Fibroblast of the aortic adventitia (primary cell): ENCODE results near the gene PRDM16. TPM values are rescaled to one million over a fixed set of nuclear protein-coding genes. Genes with fewer than 3 reads are reported as not detected.

Experiments
- DNase-seq: peaks from one replicate; pipeline ENCODE4 v3.0.0-alpha.2; 2010; ENCODE audit warnings: low read depth
- H3K4me3 ChIP-seq: 2 replicates; pipeline ENCODE4 v1.5.1; 2011; ENCODE audit warnings: low read depth, mild to moderate bottlenecking, control low read depth, low read length, moderate library complexity
- total RNA-seq: library from RNA; depleted of rRNA; stranded (reverse); fragments of >200 nt; gene quantifications from 2 replicates; pipeline ENCODE4 v1.2.3, GENCODE V29; 2012; ENCODE audit warnings: low replicate concordance
- TF ChIP-seq, protein P1 (sequence below): IDR thresholded peaks from 2 replicates; pipeline ENCODE4 v1.5.1; 2011; ENCODE audit warnings: mild to moderate bottlenecking, low read length, control low read depth, inconsistent platforms; ENCODE audit not compliant: insufficient read depth

The PRDM16 gene
- total RNA-seq, 1 donor: 11.3 TPM

DNA sequence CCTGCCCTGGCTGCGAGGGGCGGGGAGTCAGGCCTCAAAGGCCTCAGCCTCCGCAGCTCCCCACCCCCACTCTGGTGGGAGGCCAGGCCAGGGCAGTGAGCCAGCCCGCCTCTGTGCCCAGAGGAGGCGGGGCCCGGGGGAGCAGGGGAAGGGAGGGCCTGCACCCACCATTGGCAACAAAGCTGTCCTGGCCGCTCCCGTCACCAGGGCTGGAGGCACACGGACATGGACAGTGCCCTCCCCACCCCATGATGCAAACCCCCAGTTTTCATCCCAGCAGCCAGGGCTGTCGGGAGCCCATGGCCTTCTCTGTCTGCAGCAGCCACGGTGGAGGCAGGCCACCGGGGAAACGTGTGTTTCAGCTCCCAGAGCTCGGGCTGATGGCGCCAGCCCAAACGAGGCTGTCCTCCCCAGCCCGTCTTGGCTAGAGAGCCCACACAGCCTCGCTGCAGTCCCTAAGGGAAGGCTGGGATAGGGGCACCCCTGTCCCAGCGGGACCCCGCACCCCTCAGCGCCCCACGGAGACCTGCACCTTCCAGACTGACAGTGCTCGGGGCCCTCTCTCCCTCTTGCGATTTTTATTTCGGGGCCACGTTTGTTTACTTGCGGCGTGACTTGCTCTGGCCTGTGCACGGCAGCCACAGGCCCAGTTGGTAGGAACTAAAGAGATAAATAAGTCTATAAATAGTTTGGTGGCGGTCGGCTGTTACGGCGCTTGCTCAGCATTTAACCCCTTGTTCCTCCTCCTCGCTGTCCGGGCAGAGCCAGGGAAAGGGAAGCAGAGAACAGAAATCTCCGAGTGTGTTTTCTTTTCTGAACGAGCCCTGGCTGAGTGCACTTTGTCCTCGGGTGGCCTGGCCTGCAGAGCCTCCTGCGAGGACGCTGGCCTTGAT is 101.8 kb downstream of the PRDM16 start:
- peak overlapping the region; percentile 28 for H3K4me3 ChIP-seq
- peak; percentile 52 for DNase-seq
- TF ChIP-seq, protein P1, sequence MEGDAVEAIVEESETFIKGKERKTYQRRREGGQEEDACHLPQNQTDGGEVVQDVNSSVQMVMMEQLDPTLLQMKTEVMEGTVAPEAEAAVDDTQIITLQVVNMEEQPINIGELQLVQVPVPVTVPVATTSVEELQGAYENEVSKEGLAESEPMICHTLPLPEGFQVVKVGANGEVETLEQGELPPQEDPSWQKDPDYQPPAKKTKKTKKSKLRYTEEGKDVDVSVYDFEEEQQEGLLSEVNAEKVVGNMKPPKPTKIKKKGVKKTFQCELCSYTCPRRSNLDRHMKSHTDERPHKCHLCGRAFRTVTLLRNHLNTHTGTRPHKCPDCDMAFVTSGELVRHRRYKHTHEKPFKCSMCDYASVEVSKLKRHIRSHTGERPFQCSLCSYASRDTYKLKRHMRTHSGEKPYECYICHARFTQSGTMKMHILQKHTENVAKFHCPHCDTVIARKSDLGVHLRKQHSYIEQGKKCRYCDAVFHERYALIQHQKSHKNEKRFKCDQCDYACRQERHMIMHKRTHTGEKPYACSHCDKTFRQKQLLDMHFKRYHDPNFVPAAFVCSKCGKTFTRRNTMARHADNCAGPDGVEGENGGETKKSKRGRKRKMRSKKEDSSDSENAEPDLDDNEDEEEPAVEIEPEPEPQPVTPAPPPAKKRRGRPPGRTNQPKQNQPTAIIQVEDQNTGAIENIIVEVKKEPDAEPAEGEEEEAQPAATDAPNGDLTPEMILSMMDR: no peak

DNA sequence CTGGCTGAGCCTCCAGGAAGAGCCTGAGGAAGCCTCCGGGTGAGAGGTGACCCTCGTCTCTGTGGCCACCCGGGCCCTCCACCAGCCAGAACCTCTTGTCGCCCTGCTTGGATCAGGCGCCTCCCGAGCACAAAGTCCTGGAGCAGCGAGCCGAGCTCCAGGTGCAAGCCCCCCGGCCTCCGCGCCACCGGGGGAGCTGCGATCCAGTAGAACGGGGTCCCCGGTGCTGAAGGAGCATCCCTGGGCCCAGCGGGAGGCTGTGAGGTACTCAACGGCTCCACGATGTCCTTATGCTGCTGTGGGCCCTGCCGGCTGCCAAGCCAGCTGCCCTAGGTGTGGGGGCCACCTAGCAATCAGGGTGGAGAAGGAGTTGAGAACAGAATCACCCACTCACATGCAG is 102.8 kb downstream of the PRDM16 start:
- TF ChIP-seq, protein P1: no peak
- H3K4me3 ChIP-seq: no peak overlapping the region

DNA sequence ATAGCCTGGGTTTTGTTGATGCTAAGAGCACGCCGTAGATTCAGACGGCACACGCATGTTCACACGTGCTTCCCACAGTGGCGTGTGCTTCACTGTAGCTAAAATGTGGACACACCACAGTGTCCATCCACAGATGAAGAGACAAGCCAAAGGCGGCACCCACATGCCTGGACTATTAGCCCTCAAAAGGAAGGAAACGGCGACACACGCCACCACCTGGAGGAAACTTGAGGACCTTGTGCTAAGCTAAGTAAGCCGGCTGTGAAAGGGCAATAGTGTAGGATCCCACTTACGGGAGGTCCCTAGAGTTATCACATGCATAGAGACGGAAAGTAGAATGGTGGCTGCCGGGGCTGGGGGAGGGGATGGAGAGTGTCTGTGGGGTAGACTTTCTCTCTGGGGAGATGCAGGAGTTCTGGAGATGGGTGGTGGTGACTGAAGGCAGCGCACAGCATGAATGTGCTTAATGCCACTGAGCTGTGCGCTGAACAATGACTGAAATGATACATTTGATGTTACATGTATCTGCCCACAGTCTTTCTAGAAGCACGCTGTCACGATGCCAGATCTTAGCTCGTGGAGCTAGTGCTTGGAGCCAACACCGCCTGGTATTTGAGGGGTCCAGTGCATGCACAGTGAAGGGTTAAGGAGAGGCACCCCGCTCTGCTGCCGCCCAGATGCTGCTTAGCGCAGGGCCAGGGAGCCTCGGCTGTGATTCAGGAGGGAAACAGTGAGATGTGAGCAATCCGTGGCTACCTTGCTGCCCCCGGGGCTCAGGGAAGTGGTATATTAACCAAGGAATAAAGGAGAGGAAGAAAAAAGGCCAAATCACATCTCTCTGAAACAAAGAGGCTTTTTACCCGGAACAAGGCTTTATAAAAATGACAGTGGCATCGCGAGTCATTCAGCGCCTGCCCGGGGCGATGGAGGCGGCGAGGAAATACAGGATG is 103.7 kb downstream of the PRDM16 start:
- TF ChIP-seq, protein P1: no peak
- DNase-seq: no peak
- H3K4me3 ChIP-seq: no peak overlapping the region

More for the DNA sequence above, 102.8 kb downstream of the PRDM16 start:
- no peak for DNase-seq

DNA sequence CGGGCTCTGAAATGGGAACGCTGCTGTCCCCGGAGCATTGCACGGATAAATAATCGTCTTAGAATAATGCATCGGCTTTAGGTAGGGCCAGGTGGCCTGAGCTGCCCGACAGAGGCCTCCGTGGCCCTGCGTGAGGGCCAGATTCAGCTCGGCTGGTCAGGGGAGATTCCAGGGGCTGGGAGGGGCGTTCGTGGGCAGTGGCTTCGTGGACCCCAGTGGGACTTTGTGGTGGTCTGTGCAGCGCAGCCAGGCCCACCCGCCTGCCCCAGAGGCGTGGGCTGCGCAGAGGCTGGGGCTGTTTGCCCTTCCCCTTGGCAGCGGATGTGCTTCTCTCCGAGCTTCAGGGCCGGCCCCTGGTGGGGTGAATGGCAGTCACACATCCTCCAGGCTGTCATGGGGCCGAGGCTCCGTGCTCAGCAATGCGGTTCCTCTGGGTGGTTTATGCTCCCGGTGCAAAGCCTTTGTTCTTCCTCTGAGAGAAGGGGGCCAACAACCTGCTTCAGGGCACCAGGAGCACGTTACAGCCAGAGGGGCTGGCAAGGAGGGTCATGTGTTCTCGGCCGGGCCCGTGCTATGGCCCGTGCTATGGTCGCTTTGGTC is 104.5 kb downstream of the PRDM16 start:
- TF ChIP-seq, protein P1: no peak
- no peak overlapping the region for H3K4me3 ChIP-seq
- no peak for DNase-seq

DNA sequence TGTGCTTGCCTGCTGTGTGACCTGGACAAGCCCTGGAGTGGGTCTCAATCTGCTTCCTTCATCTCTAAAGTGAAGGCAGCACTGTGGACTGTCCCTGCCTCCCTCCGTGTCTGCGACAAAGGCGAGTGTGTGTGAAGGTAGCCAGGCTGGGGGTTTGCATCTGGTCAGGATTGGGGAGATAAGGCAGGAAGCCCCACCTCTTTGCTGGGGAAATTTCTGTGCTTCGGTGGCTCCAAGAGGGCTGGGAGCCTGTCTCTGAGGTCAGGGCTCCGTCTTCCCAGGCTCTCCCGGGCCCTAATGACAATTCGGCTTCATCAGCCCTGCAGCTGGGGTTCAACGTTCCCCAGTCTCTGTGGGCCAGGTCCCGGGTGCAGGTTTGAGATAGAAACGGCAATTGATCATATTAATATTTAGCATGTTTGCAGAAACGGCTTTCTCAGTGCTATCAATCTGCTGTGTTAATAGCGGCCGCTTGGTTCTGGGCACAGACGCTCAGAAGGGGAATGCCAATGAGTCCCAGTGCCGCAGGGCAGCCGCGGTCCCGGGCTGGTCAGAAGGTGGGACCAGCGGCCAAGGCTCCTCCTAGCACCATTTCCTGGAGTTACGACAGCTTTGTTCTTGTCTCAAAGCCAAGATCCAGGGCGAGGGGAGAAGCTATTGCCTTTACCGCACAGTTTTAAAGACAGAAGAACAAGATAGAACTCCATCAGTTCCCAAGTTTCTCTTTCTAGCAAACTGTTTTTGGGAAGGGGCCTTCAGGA is 105.7 kb downstream of the PRDM16 start:
- peak; percentile 80 for DNase-seq
- TF ChIP-seq, protein P1: no peak
- H3K4me3 ChIP-seq: no peak overlapping the region

DNA sequence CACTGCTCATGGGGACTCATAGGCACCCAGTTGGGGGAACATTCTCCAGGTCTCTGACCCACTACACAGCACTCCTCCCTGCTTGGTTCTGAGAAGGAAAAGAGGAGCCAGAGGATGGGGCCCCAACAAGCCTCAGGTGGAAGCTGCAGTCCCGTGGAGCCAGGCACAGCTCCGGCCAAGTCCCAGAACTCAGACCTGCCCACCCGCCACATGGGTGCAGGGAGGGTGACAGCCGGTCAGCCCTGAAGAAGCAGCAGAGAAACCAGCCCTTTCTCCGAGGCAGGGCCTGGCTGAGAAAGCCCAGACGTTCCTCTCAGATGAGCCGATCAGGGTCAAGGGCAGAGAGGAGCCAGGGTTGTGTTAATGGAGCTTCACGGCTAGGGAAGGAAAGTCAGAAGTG is 106.5 kb downstream of the PRDM16 start:
- no peak overlapping the region for H3K4me3 ChIP-seq
- DNase-seq: no peak
- TF ChIP-seq, protein P1: no peak
